Testis (tissue), 3 donors: ENCODE measurements around the gene SFMBT1. TPM values are rescaled to one million over a fixed set of nuclear protein-coding genes. Genes with fewer than 3 reads are reported as not detected.

Experiments
- DNase-seq: peaks from one replicate; pipeline ENCODE4 v3.0.0-alpha.2; 2019
- H3K27ac ChIP-seq, 2 donors: fragments of 200-600 bp; sonication (generic); one replicate each; pipeline ENCODE4 v1.5.1; 2019
- H3K27me3 ChIP-seq: fragments of 200-600 bp; sonication (generic); one replicate; pipeline ENCODE4 v1.5.1; 2019
- H3K36me3 ChIP-seq: fragments of 200-600 bp; sonication (generic); one replicate; pipeline ENCODE4 v1.5.1; 2017; ENCODE audit warnings: low read depth; ENCODE audit errors: missing control alignments
- H3K4me1 ChIP-seq: fragments of 200-600 bp; sonication (generic); one replicate; pipeline ENCODE4 v1.5.1; 2019
- H3K4me3 ChIP-seq, 2 donors: fragments of 200-600 bp; sonication (generic); one replicate each; pipeline ENCODE4 v1.5.1; 2017 to 2019
- H3K9me3 ChIP-seq: fragments of 200-600 bp; sonication (generic); one replicate; pipeline ENCODE4 v1.5.1; 2017
- CTCF ChIP-seq, 3 experiments: fragments of 450-650 bp in 2 of 3; fragments of 200-600 bp in 1 of 3; sonication (generic) in 1 of 3; IDR thresholded peaks; one replicate each; pipeline ENCODE4 v1.5.1; 2016 to 2019; ENCODE audit warnings: antibody characterized with exemption in 3 of 3, mild to moderate bottlenecking in 2 of 3, moderate library complexity in 1 of 3
- POLR2A ChIP-seq: fragments of 450-650 bp; IDR thresholded peaks from one replicate; pipeline ENCODE4 v1.6.1; 2017; ENCODE audit warnings: antibody characterized with exemption, mild to moderate bottlenecking, moderate library complexity
- WGBS, 2 donors: methylation state at CpG; one replicate each; pipeline ENCODE4 v1.1.5; 2018; 5-methylcytosine and 5-hydroxymethylcytosine counted together
- intact Hi-C: fragments of 100-400 bp; cut with DNase I; formaldehyde crosslinking; loops from one replicate; pipeline ENCODE4 v1.15.1; 2023; ENCODE audit warnings: low total_unique reads
- polyA plus RNA-seq: library from polyadenylated mRNA; stranded (reverse); fragments of 350-450 nt; fragmentation: Illumina TruSeq; extraction: RNeasy Lipid Tissue Mini Kit (QIAGEN cat#74804); gene quantifications from one replicate; pipeline ENCODE4 v1.2.3, GENCODE V29; 2014; ENCODE audit warnings: low read depth, low replicate concordance; ENCODE audit not compliant: insufficient read depth
- total RNA-seq, 2 donors: library from RNA; depleted of rRNA; stranded (reverse); fragments of >200 nt; gene quantifications; one replicate each; pipeline ENCODE4 v1.2.3, GENCODE V29; 2016

Gene SFMBT1
- total and polyA plus RNA-seq, 3 donors from 2014 or later = 82.4 to 158 (median 143) TPM

GRCh38 chr3:52882377-52882776 is 163.5 kb downstream of the SFMBT1 start:
- no peak for DNase-seq
- intact Hi-C loops = no loop called here
- 90 to 93% methylated on average over 4 of the region's 4 CpGs for WGBS, 2 donors
- peaks cover 4% of the 10 kb centered on the region for H3K4me1 ChIP-seq
- H3K4me3 ChIP-seq = no peak overlapping the region
- no peaks in the 10 kb centered on the region for H3K9me3 ChIP-seq
- no peaks in the 10 kb centered on the region for H3K36me3 ChIP-seq
- TF ChIP-seq POLR2A (no peak), CTCF (IDR thresholded peaks at IDR 0.05) (no peak)
- H3K27ac ChIP-seq = no peak overlapping the region
- no peaks in the 10 kb centered on the region for H3K27me3 ChIP-seq

GRCh38 chr3:52881871-52882270 is 164.0 kb downstream of the SFMBT1 start:
- Histone ChIP-seq H3K4me3 (no peak overlapping the region), H3K27ac (no peak overlapping the region), H3K9me3 (no peaks in the 10 kb centered on the region), H3K36me3 (no peaks in the 10 kb centered on the region), H3K4me1 (peaks cover 4% of the 10 kb centered on the region), H3K27me3 (no peaks in the 10 kb centered on the region)
- intact Hi-C loops = no loop called here
- WGBS, 2 donors = 83 to 100% methylated on average over 2 to 4 of the region's 4 CpGs
- no peak for DNase-seq
- TF ChIP-seq CTCF (IDR thresholded peaks at IDR 0.05) = no peak
- TF ChIP-seq POLR2A = no peak

- Histone ChIP-seq H3K27me3 (no peaks in the 10 kb centered on the region), H3K27ac (no peak overlapping the region), H3K9me3 (no peaks in the 10 kb centered on the region), H3K36me3 (no peaks in the 10 kb centered on the region), H3K4me3 (no peak overlapping the region), H3K4me1 (no peaks in the 10 kb centered on the region)
- 86 to 91% methylated on average over 3 of the region's 3 CpGs for WGBS, 2 donors
- TF ChIP-seq CTCF (IDR thresholded peaks at IDR 0.05) (no peak), POLR2A (no peak)
- intact Hi-C loops = no loop called here
- DNase-seq = no peak
Measured at GRCh38 chr3:52880474-52880873, 165.4 kb downstream of the SFMBT1 start.

- Histone ChIP-seq H3K27ac (no peak overlapping the region), H3K4me3 (no peak overlapping the region), H3K36me3 (no peaks in the 10 kb centered on the region), H3K9me3 (no peaks in the 10 kb centered on the region), H3K4me1 (no peaks in the 10 kb centered on the region), H3K27me3 (no peaks in the 10 kb centered on the region)
- TF ChIP-seq POLR2A = no peak
- TF ChIP-seq CTCF (IDR thresholded peaks at IDR 0.05) = no peak
- intact Hi-C loops = no loop called here
- 90 to 91% methylated on average over 5 of the region's 5 CpGs for WGBS, 2 donors
- DNase-seq = no peak
Measured at GRCh38 chr3:52880047-52880446, 165.8 kb downstream of the SFMBT1 start.

GRCh38 chr3:52879581-52879980 is 166.3 kb downstream of the SFMBT1 start:
- Histone ChIP-seq H3K4me3 (no peak overlapping the region), H3K9me3 (no peaks in the 10 kb centered on the region), H3K27me3 (no peaks in the 10 kb centered on the region), H3K27ac (no peak overlapping the region), H3K4me1 (no peaks in the 10 kb centered on the region), H3K36me3 (no peaks in the 10 kb centered on the region)
- DNase-seq = no peak
- 87 to 91% methylated on average over 4 of the region's 4 CpGs for WGBS, 2 donors
- intact Hi-C loops = no loop called here
- TF ChIP-seq CTCF (IDR thresholded peaks at IDR 0.05) (no peak), POLR2A (no peak)
